Left forelimb (tissue), 1 donor: Measurements from ENCODE around the gene AFF1.
"Not testable (repeated sequence)": the region's sequence is repeated elsewhere in the genome, so short reads cannot be mapped to it uniquely, and the experiment has no call there.

Experiments
- DNase-seq: peaks from one replicate; pipeline ENCODE4 v3.0.0-alpha.2; 2018; ENCODE audit warnings: low spot score

Gene AFF1

GRCh38 chr4:87037171-87037570 is 102.4 kb downstream of the AFF1 start:
- not testable (repeated sequence) for DNase-seq

- no peak for DNase-seq
Observed at GRCh38 chr4:87037671-87038334, 103.0 kb downstream of the AFF1 start.

GRCh38 chr4:87038837-87039615 is 104.2 kb downstream of the AFF1 start:
- DNase-seq: no peak

- no peak for DNase-seq
Observed at GRCh38 chr4:87041141-87041540, 106.3 kb downstream of the AFF1 start.

GRCh38 chr4:87042221-87042620 is 107.4 kb downstream of the AFF1 start:
- no peak for DNase-seq

GRCh38 chr4:87042986-87043820 is 108.4 kb downstream of the AFF1 start:
- DNase-seq: no peak

- DNase-seq: no peak
Observed at GRCh38 chr4:87044511-87045233, 109.9 kb downstream of the AFF1 start.

GRCh38 chr4:87045234-87045558 is 110.4 kb downstream of the AFF1 start:
- no peak for DNase-seq

GRCh38 chr4:87045659-87046058 is 110.8 kb downstream of the AFF1 start:
- DNase-seq: no peak

- no peak for DNase-seq
Observed at GRCh38 chr4:87046121-87046551, 111.3 kb downstream of the AFF1 start.

- DNase-seq: no peak
Observed at GRCh38 chr4:87047281-87047798, 112.5 kb downstream of the AFF1 start.

- DNase-seq: no peak
Observed at GRCh38 chr4:87049508-87049907, 114.7 kb downstream of the AFF1 start.

GRCh38 chr4:87050596-87050995 is 115.8 kb downstream of the AFF1 start:
- DNase-seq: no peak

GRCh38 chr4:87051121-87051713 is 116.4 kb downstream of the AFF1 start:
- no peak for DNase-seq

GRCh38 chr4:87052615-87053014 is 117.8 kb downstream of the AFF1 start:
- no peak for DNase-seq

GRCh38 chr4:87053176-87053658 is 118.4 kb downstream of the AFF1 start:
- no peak for DNase-seq

GRCh38 chr4:87053802-87054767 is 119.3 kb downstream of the AFF1 start:
- DNase-seq: no peak

- DNase-seq: no peak
Observed at GRCh38 chr4:87054900-87055299, 120.1 kb downstream of the AFF1 start.

- no peak for DNase-seq
Observed at GRCh38 chr4:87055311-87055710, 120.5 kb downstream of the AFF1 start.

GRCh38 chr4:87056881-87057280 is 122.1 kb downstream of the AFF1 start:
- no peak for DNase-seq
